BLaER1 (cell line): ENCODE results near the gene MREG.
A peak's percentile ranks its signal among the peaks of the same experiment; 100 is the strongest.

Source experiments
- H3K27ac ChIP-seq: shearing (Covaris generic); formaldehyde crosslinking; 2 replicates; pipeline ENCODE4 v1.8.1; 2022
- H3K27me3 ChIP-seq: shearing (Covaris generic); formaldehyde crosslinking; 2 replicates; pipeline ENCODE4 v1.8.1; 2022
- H3K36me3 ChIP-seq: shearing (Covaris generic); formaldehyde crosslinking; 2 replicates; pipeline ENCODE4 v1.8.1; 2022
- H3K4me1 ChIP-seq: shearing (Covaris generic); formaldehyde crosslinking; 2 replicates; pipeline ENCODE4 v1.8.1; 2022
- H3K4me2 ChIP-seq: shearing (Covaris generic); formaldehyde crosslinking; 2 replicates; pipeline ENCODE4 v1.8.1; 2022
- H3K4me3 ChIP-seq: shearing (Covaris generic); formaldehyde crosslinking; 2 replicates; pipeline ENCODE4 v1.8.1; 2022
- H3K9ac ChIP-seq: shearing (Covaris generic); formaldehyde crosslinking; 2 replicates; pipeline ENCODE4 v1.8.1; 2022
- H3K9me3 ChIP-seq: shearing (Covaris generic); formaldehyde crosslinking; 2 replicates; pipeline ENCODE4 v1.8.1; 2022
- H4K20me1 ChIP-seq: shearing (Covaris generic); formaldehyde crosslinking; 2 replicates; pipeline ENCODE4 v1.8.1; 2022
- Cebpa-rat ChIP-seq: shearing (Covaris generic); IDR thresholded peaks from 2 replicates; pipeline ENCODE4 v1.8.1; 2022

Gene MREG

GRCh38 chr2:216013080-216013909, at the start of gene MREG:
TSS of gene MREG (minus strand) at chr2:216013551. CDS start at chr2:216013327, 224 bp downstream.
- H3K4me1 ChIP-seq, result peaks cover 45% of the 10 kb centered on the region
- no peaks in the 10 kb centered on the region for H3K27me3 ChIP-seq
- H3K9me3 ChIP-seq, result no peaks in the 10 kb centered on the region
- H3K4me3 ChIP-seq, result peak within 1 kb of the TSS; percentile 94
- peak within 1 kb of the TSS; percentile 97 for H3K4me2 ChIP-seq
- peak within 1 kb of the TSS; percentile 85 for H3K27ac ChIP-seq
- H3K9ac ChIP-seq, result peak within 1 kb of the TSS; percentile 91
- H4K20me1 ChIP-seq, result no peaks in the 10 kb centered on the region
- no peak for TF ChIP-seq Cebpa-rat
- no peaks in the 10 kb centered on the region for H3K36me3 ChIP-seq

- TF ChIP-seq Cebpa-rat, result no peak
- H3K36me3 ChIP-seq, result no peaks in the 10 kb centered on the region
- no peak overlapping the region for H3K9ac ChIP-seq
- H3K4me1 ChIP-seq, result peaks cover 14% of the 10 kb centered on the region
- no peaks in the 10 kb centered on the region for H4K20me1 ChIP-seq
- H3K27ac ChIP-seq, result no peak overlapping the region
- H3K27me3 ChIP-seq, result no peaks in the 10 kb centered on the region
- H3K4me3 ChIP-seq, result no peak overlapping the region
- no peak overlapping the region for H3K4me2 ChIP-seq
- no peaks in the 10 kb centered on the region for H3K9me3 ChIP-seq
Measured at GRCh38 chr2:216059233-216059834, 46.0 kb upstream of the MREG start.

- Histone ChIP-seq H3K4me2 (peak overlapping the region; percentile 50), H3K27ac (no peak overlapping the region), H3K9ac (no peak overlapping the region), H3K9me3 (no peaks in the 10 kb centered on the region), H4K20me1 (no peaks in the 10 kb centered on the region), H3K4me1 (peaks cover 14% of the 10 kb centered on the region), H3K36me3 (no peaks in the 10 kb centered on the region), H3K4me3 (no peak overlapping the region), H3K27me3 (no peaks in the 10 kb centered on the region)
- TF ChIP-seq Cebpa-rat, result no peak
Measured at GRCh38 chr2:216057688-216058193, 44.4 kb upstream of the MREG start.

- H3K36me3 ChIP-seq, result no peaks in the 10 kb centered on the region
- H3K27ac ChIP-seq, result no peak overlapping the region
- H3K27me3 ChIP-seq, result no peaks in the 10 kb centered on the region
- peaks cover 14% of the 10 kb centered on the region for H3K4me1 ChIP-seq
- no peaks in the 10 kb centered on the region for H4K20me1 ChIP-seq
- no peak overlapping the region for H3K4me2 ChIP-seq
- H3K4me3 ChIP-seq, result no peak overlapping the region
- TF ChIP-seq Cebpa-rat, result no peak
- H3K9me3 ChIP-seq, result no peaks in the 10 kb centered on the region
- H3K9ac ChIP-seq, result no peak overlapping the region
Measured at GRCh38 chr2:216056739-216057138, 43.4 kb upstream of the MREG start.

GRCh38 chr2:216055680-216056079, 42.3 kb upstream of the MREG start:
- H3K9ac ChIP-seq, result no peak overlapping the region
- H3K27ac ChIP-seq, result no peak overlapping the region
- no peaks in the 10 kb centered on the region for H3K36me3 ChIP-seq
- TF ChIP-seq Cebpa-rat, result no peak
- H3K4me1 ChIP-seq, result peaks cover 14% of the 10 kb centered on the region
- no peaks in the 10 kb centered on the region for H3K27me3 ChIP-seq
- no peak overlapping the region for H3K4me2 ChIP-seq
- H4K20me1 ChIP-seq, result no peaks in the 10 kb centered on the region
- no peaks in the 10 kb centered on the region for H3K9me3 ChIP-seq
- no peak overlapping the region for H3K4me3 ChIP-seq

- H3K4me2 ChIP-seq, result no peak overlapping the region
- H3K27me3 ChIP-seq, result no peaks in the 10 kb centered on the region
- no peak overlapping the region for H3K9ac ChIP-seq
- no peak for TF ChIP-seq Cebpa-rat
- no peaks in the 10 kb centered on the region for H3K9me3 ChIP-seq
- no peaks in the 10 kb centered on the region for H3K36me3 ChIP-seq
- H3K27ac ChIP-seq, result no peak overlapping the region
- no peak overlapping the region for H3K4me3 ChIP-seq
- peaks cover 2% of the 10 kb centered on the region; the same call in 1 of the 2 replicates for H3K4me1 ChIP-seq
- H4K20me1 ChIP-seq, result no peaks in the 10 kb centered on the region
Measured at GRCh38 chr2:216052420-216052819, 39.1 kb upstream of the MREG start.

- Histone ChIP-seq H4K20me1 (no peaks in the 10 kb centered on the region), H3K9me3 (no peaks in the 10 kb centered on the region), H3K4me2 (no peak overlapping the region), H3K9ac (no peak overlapping the region), H3K36me3 (no peaks in the 10 kb centered on the region), H3K4me3 (no peak overlapping the region), H3K4me1 (no peaks in the 10 kb centered on the region), H3K27ac (no peak overlapping the region), H3K27me3 (no peaks in the 10 kb centered on the region)
- TF ChIP-seq Cebpa-rat, result no peak
Measured at GRCh38 chr2:216051350-216051749, 38.0 kb upstream of the MREG start.

- H3K4me1 ChIP-seq, result no peaks in the 10 kb centered on the region
- H3K9ac ChIP-seq, result no peak overlapping the region
- H3K4me2 ChIP-seq, result no peak overlapping the region
- no peak overlapping the region for H3K27ac ChIP-seq
- no peaks in the 10 kb centered on the region for H3K27me3 ChIP-seq
- H4K20me1 ChIP-seq, result no peaks in the 10 kb centered on the region
- no peak overlapping the region for H3K4me3 ChIP-seq
- H3K36me3 ChIP-seq, result no peaks in the 10 kb centered on the region
- no peaks in the 10 kb centered on the region for H3K9me3 ChIP-seq
- TF ChIP-seq Cebpa-rat, result no peak
Measured at GRCh38 chr2:216049452-216049851, 36.1 kb upstream of the MREG start.

GRCh38 chr2:216047397-216047796, 34.0 kb upstream of the MREG start:
- Histone ChIP-seq H3K4me2 (no peak overlapping the region), H3K4me1 (no peaks in the 10 kb centered on the region), H3K27ac (no peak overlapping the region), H3K9me3 (no peaks in the 10 kb centered on the region), H3K27me3 (no peaks in the 10 kb centered on the region), H4K20me1 (no peaks in the 10 kb centered on the region), H3K4me3 (no peak overlapping the region), H3K36me3 (no peaks in the 10 kb centered on the region), H3K9ac (no peak overlapping the region)
- no peak for TF ChIP-seq Cebpa-rat

GRCh38 chr2:216044883-216045486, 31.6 kb upstream of the MREG start:
- Histone ChIP-seq H3K9ac (no peak overlapping the region), H3K9me3 (no peaks in the 10 kb centered on the region), H3K4me3 (no peak overlapping the region), H3K4me1 (no peaks in the 10 kb centered on the region), H3K27me3 (no peaks in the 10 kb centered on the region), H3K4me2 (no peak overlapping the region), H3K36me3 (no peaks in the 10 kb centered on the region), H4K20me1 (no peaks in the 10 kb centered on the region), H3K27ac (no peak overlapping the region)
- no peak for TF ChIP-seq Cebpa-rat
